MM.1S (cell line): ENCODE data around the gene CCDC102A.

Experiments
- EZH2 ChIP-seq: fragments of 300-600 bp; sonication (generic); optimal IDR thresholded peaks from 2 replicates; pipeline ENCODE3; 2017; ENCODE audit warnings: low read depth, mild to moderate bottlenecking, antibody characterized with exemption, low read length, mixed read lengths
- TF ChIP-seq, protein P1 (sequence below): fragments of 300-600 bp; sonication (generic); IDR thresholded peaks from 2 replicates; pipeline ENCODE4 v1.5.1; 2016; ENCODE audit warnings: antibody characterized with exemption, low read length, mixed read lengths

GRCh38 chr16:57469917-57470470 lies 66.4 kb downstream of the CCDC102A start:
- TF ChIP-seq, protein P1, sequence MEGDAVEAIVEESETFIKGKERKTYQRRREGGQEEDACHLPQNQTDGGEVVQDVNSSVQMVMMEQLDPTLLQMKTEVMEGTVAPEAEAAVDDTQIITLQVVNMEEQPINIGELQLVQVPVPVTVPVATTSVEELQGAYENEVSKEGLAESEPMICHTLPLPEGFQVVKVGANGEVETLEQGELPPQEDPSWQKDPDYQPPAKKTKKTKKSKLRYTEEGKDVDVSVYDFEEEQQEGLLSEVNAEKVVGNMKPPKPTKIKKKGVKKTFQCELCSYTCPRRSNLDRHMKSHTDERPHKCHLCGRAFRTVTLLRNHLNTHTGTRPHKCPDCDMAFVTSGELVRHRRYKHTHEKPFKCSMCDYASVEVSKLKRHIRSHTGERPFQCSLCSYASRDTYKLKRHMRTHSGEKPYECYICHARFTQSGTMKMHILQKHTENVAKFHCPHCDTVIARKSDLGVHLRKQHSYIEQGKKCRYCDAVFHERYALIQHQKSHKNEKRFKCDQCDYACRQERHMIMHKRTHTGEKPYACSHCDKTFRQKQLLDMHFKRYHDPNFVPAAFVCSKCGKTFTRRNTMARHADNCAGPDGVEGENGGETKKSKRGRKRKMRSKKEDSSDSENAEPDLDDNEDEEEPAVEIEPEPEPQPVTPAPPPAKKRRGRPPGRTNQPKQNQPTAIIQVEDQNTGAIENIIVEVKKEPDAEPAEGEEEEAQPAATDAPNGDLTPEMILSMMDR: no peak
- TF ChIP-seq EZH2: no peak
